SK-N-SH (cell line): ENCODE measurements around the gene WDR46. TPM values are rescaled to one million over a fixed set of nuclear protein-coding genes. Genes with fewer than 3 reads are reported as not detected.

Experiments
- CTCF ChIA-PET: fragments of 300-600, 350-600 bp; formaldehyde crosslinking; extraction: SDS; loops from one replicate; lab custom pipeline; 2021; lab: Yijun Ruan, JAX
- POLR2A ChIA-PET: fragments of 350-600 bp; sonication (Branson Sonifier 250); formaldehyde crosslinking; extraction: SDS; loops from one replicate; lab custom pipeline; 2020; ENCODE audit warnings: antibody characterized with exemption, inconsistent platforms; lab: Yijun Ruan, JAX
- DNase-seq: peaks from one replicate; pipeline ENCODE4 v3.0.0; 2012
- H2AFZ ChIP-seq: fragments of 200-600 bp; sonication (generic); 2 replicates; pipeline ENCODE4 v1.8.1; 2016; ENCODE audit warnings: antibody characterized with exemption, mild to moderate bottlenecking, low read depth
- H3F3A ChIP-seq: fragments of 200-600 bp; sonication (generic); replicated peaks from 2 replicates; pipeline ENCODE3; 2016; ENCODE audit warnings: antibody characterized with exemption, mild to moderate bottlenecking; ENCODE audit not compliant: insufficient read depth
- H3K27ac ChIP-seq, 2 experiments: fragments of 200-500 bp in 1 of 2; fragments of 200-600 bp in 1 of 2; sonication (Bioruptor generic) in 1 of 2; sonication (generic), shearing (Covaris generic) in 1 of 2; 2 replicates each; pipeline versions ENCODE4 v1.5.1 to v1.6.1; 2014 to 2016; ENCODE audit warnings: low read depth in 2 of 2, inconsistent platforms in 1 of 2, low read length in 1 of 2, mild to moderate bottlenecking in 1 of 2, mixed read lengths in 1 of 2
- H3K27me3 ChIP-seq: fragments of 200-600 bp; sonication (generic), shearing (Covaris generic); 2 replicates; pipeline ENCODE4 v1.6.1; 2016; ENCODE audit warnings: mixed run types; ENCODE audit not compliant: insufficient read depth
- H3K36me3 ChIP-seq, 2 experiments: fragments of 200-500 bp in 1 of 2; fragments of 200-600 bp in 1 of 2; sonication (Bioruptor generic) in 1 of 2; sonication (generic) in 1 of 2; replicated peaks in 1 of 2; 2 replicates each; pipeline versions ENCODE3 to v1.5.1; 2014 to 2016; ENCODE audit warnings: low read length in 1 of 2, mild to moderate bottlenecking in 1 of 2; ENCODE audit not compliant: insufficient read depth in 2 of 2, control insufficient read depth in 1 of 2
- H3K4me1 ChIP-seq, 2 experiments: fragments of 200-500 bp in 1 of 2; fragments of 200-600 bp in 1 of 2; sonication (Bioruptor generic) in 1 of 2; sonication (generic), shearing (Covaris generic) in 1 of 2; 2 replicates each; pipeline versions ENCODE4 v1.5.1 to v1.6.1; 2014 to 2016; ENCODE audit warnings: low read depth in 1 of 2, low read length in 1 of 2, mixed run types in 1 of 2; ENCODE audit not compliant: insufficient read depth in 2 of 2, control insufficient read depth in 1 of 2
- H3K4me2 ChIP-seq: fragments of 200-600 bp; sonication (generic), shearing (Covaris generic); 2 replicates; pipeline ENCODE4 v1.6.1; 2017; ENCODE audit warnings: mixed run types
- H3K4me3 ChIP-seq, 2 experiments: fragments of 200-500 bp in 1 of 2; fragments of 200-600 bp in 1 of 2; sonication (Bioruptor generic) in 1 of 2; sonication (generic), shearing (Covaris generic) in 1 of 2; 2 replicates each; pipeline versions ENCODE4 v1.5.1 to v1.8.1; 2014 to 2016; ENCODE audit warnings: low read depth in 2 of 2, inconsistent platforms in 1 of 2, low read length in 1 of 2, mild to moderate bottlenecking in 1 of 2, mixed read lengths in 1 of 2, moderate library complexity in 1 of 2
- H3K79me2 ChIP-seq: fragments of 200-600 bp; sonication (generic); 2 replicates; pipeline ENCODE4 v1.8.1; 2017; ENCODE audit warnings: mild to moderate bottlenecking; ENCODE audit not compliant: insufficient read depth
- H3K9ac ChIP-seq: fragments of 200-600 bp; sonication (generic); 2 replicates; pipeline ENCODE4 v1.6.1; 2017; ENCODE audit warnings: mixed run types
- H3K9me2 ChIP-seq: fragments of 200-600 bp; sonication (generic); 2 replicates; pipeline ENCODE4 v1.6.1; 2017; ENCODE audit warnings: mixed run types
- H3K9me3 ChIP-seq: fragments of 200-600 bp; sonication (generic); 2 replicates; pipeline ENCODE4 v1.6.1; 2017; ENCODE audit warnings: mixed run types, mild to moderate bottlenecking, moderate library complexity
- H4K20me1 ChIP-seq: fragments of 200-600 bp; sonication (generic); 2 replicates; pipeline ENCODE4 v1.6.1; 2017; ENCODE audit warnings: mild to moderate bottlenecking, mixed run types; ENCODE audit not compliant: insufficient read depth
- CHD2 ChIP-seq: fragments of 150-350 bp; IDR thresholded peaks from 2 replicates; pipeline ENCODE4 v1.6.1; 2018; ENCODE audit warnings: low read length; ENCODE audit not compliant: partially characterized antibody
- EP300 ChIP-seq, 2 experiments: IDR thresholded peaks; 2 replicates each; pipeline versions ENCODE4 v1.4.0 to v1.6.1; 2012; ENCODE audit warnings: borderline replicate concordance in 1 of 2, low read depth in 1 of 2, low read length in 1 of 2
- EZH2phosphoT487 ChIP-seq: fragments of 200-600 bp; sonication (generic); IDR thresholded peaks from 2 replicates; pipeline ENCODE4 v1.6.1; 2017; ENCODE audit warnings: low read depth, mixed run types, mild to moderate bottlenecking, antibody characterized with exemption, moderate library complexity, borderline replicate concordance
- FOSL2 ChIP-seq: IDR thresholded peaks from 2 replicates; pipeline ENCODE4 v1.4.0; 2012; ENCODE audit warnings: low read depth, mild to moderate bottlenecking, moderate library complexity, borderline replicate concordance
- FOXJ3 ChIP-seq: sonication (generic); formaldehyde crosslinking; IDR thresholded peaks from 2 replicates; pipeline ENCODE4 v1.5.1; 2020; ENCODE audit warnings: mild to moderate bottlenecking, missing genetic modification reagents
- GABPA ChIP-seq: IDR thresholded peaks from 2 replicates; pipeline ENCODE4 v1.4.0; 2012; ENCODE audit warnings: low read depth, mild to moderate bottlenecking
- GATA2 ChIP-seq: sonication (generic); formaldehyde crosslinking; IDR thresholded peaks from 2 replicates; pipeline ENCODE4 v1.5.0; 2020; ENCODE audit warnings: mild to moderate bottlenecking, missing genetic modification reagents
- MEF2A ChIP-seq: IDR thresholded peaks from 2 replicates; pipeline ENCODE4 v1.4.0; 2012; ENCODE audit warnings: low read depth, borderline replicate concordance
- MXI1 ChIP-seq: IDR thresholded peaks from 2 replicates; pipeline ENCODE4 v1.6.1; 2012; ENCODE audit warnings: mild to moderate bottlenecking, low read depth, low read length, improper control_type of control experiment
- NFIC ChIP-seq: IDR thresholded peaks from 2 replicates; pipeline ENCODE4 v1.4.0; 2012; ENCODE audit warnings: borderline replicate concordance
- NRF1 ChIP-seq: IDR thresholded peaks from 2 replicates; pipeline ENCODE4 v1.6.1; 2012; ENCODE audit warnings: low read depth, mild to moderate bottlenecking, low read length
- RAD21 ChIP-seq: IDR thresholded peaks from 2 replicates; pipeline ENCODE4 v1.6.1; 2012; ENCODE audit warnings: mild to moderate bottlenecking, low read length
- RCOR1 ChIP-seq: fragments of 150-350 bp; IDR thresholded peaks from 2 replicates; pipeline ENCODE4 v1.6.1; 2017; ENCODE audit warnings: antibody characterized with exemption, low read length
- RFX5 ChIP-seq: IDR thresholded peaks from 2 replicates; pipeline ENCODE4 v1.6.1; 2012; ENCODE audit warnings: mild to moderate bottlenecking, improper control_type of control experiment, low read length
- SIN3A ChIP-seq: IDR thresholded peaks from 2 replicates; pipeline ENCODE4 v1.6.1; 2012; ENCODE audit warnings: low read depth, mild to moderate bottlenecking, low read length, moderate library complexity, borderline replicate concordance
- SMC3 ChIP-seq: IDR thresholded peaks from 2 replicates; pipeline ENCODE4 v1.6.1; 2012; ENCODE audit warnings: low read depth, low read length, improper control_type of control experiment
- TAF1 ChIP-seq: IDR thresholded peaks from 2 replicates; pipeline ENCODE4 v1.6.1; 2012; ENCODE audit warnings: low read depth, mild to moderate bottlenecking, low read length, moderate library complexity, borderline replicate concordance
- TCF12 ChIP-seq: IDR thresholded peaks from 2 replicates; pipeline ENCODE4 v1.4.0; 2012
- TEAD4 ChIP-seq: IDR thresholded peaks from 2 replicates; pipeline ENCODE4 v1.4.0; 2012; ENCODE audit warnings: mild to moderate bottlenecking, borderline replicate concordance; ENCODE audit not compliant: insufficient read depth
- YY1 ChIP-seq: IDR thresholded peaks from 2 replicates; pipeline ENCODE4 v1.4.0; 2012; ENCODE audit warnings: low read depth, mild to moderate bottlenecking
- WGBS: methylation state at CpG from one replicate; pipeline ENCODE4 v1.1.6; 2017; ENCODE audit warnings: low lambda C conversion rate; 5-methylcytosine and 5-hydroxymethylcytosine counted together
- polyA plus RNA-seq, 3 experiments: library from polyadenylated mRNA; depleted of rRNA; stranded (reverse); fragments of >200 nt; gene quantifications; 2 replicates each; pipeline ENCODE4 v1.2.3, GENCODE V29; 2012
- TF ChIP-seq, protein P1 (sequence below): IDR thresholded peaks from 2 replicates; pipeline ENCODE4 v1.4.0; 2012; ENCODE audit warnings: low read depth
- TF ChIP-seq, protein P2 (sequence below): IDR thresholded peaks from 2 replicates; pipeline ENCODE4; 2012
- TF ChIP-seq, protein P3 (sequence below): fragments of 150-350 bp; IDR thresholded peaks from 2 replicates; pipeline ENCODE4 v1.6.1; 2017; ENCODE audit warnings: antibody characterized with exemption, low read length, low read depth, borderline replicate concordance
- TF ChIP-seq, protein P4 (sequence below): fragments of 150-350 bp; IDR thresholded peaks from 2 replicates; pipeline ENCODE4 v1.6.1; 2016; ENCODE audit warnings: mild to moderate bottlenecking, low read depth, low read length
- TF ChIP-seq, protein P5 (sequence below): IDR thresholded peaks from 2 replicates; pipeline ENCODE4 v1.4.0; 2012; ENCODE audit warnings: low read depth, borderline replicate concordance

The WDR46 gene
- polyA plus RNA-seq, 1 of the 3 experiments (the other 2 are of a cell fraction) = 153 TPM

GRCh38 chr6:33280539-33280938 lies 8.5 kb downstream of the WDR46 start:
- no peak for TF ChIP-seq MXI1
- peaks cover 18 to 58% of the 10 kb centered on the region in 2 experiments for H3K36me3 ChIP-seq
- H3K4me1 ChIP-seq = peaks cover 8 to 17% of the 10 kb centered on the region in 2 experiments; a peak in 3 of 4 replicates
- H3K27ac ChIP-seq = no peak overlapping the region
- H3K9me3 ChIP-seq = no peaks in the 10 kb centered on the region
- POLR2A ChIA-PET = interaction anchor here (1.0 to 2.1 kb wide), 3 partner anchors 9 to 19 kb away, joined by 3 to 7 read pairs (median 4); partner anchors contain the start of genes PFDN6, RPS18, VPS52 and WDR46
- H2AFZ ChIP-seq = no peak overlapping the region
- peaks cover 51% of the 10 kb centered on the region for H3F3A ChIP-seq
- CTCF ChIA-PET = interaction anchor here (0.8 to 4.9 kb wide), 2 partner anchors 9 to 19 kb away, joined by 4 to 49 read pairs; partner anchors contain the start of genes PFDN6 and WDR46
- H3K4me3 ChIP-seq = no peak overlapping the region
- H3K9ac ChIP-seq = no peak overlapping the region
- peaks cover 17% of the 10 kb centered on the region for H4K20me1 ChIP-seq
- no peaks in the 10 kb centered on the region for H3K27me3 ChIP-seq
- no peaks in the 10 kb centered on the region for H3K9me2 ChIP-seq
- 93% methylated on average over 3 of the region's 6 CpGs for WGBS
- no peak overlapping the region for H3K4me2 ChIP-seq
- H3K79me2 ChIP-seq = peaks cover 16% of the 10 kb centered on the region; the same call in 1 of the 2 replicates
- no peak for DNase-seq

DNA sequence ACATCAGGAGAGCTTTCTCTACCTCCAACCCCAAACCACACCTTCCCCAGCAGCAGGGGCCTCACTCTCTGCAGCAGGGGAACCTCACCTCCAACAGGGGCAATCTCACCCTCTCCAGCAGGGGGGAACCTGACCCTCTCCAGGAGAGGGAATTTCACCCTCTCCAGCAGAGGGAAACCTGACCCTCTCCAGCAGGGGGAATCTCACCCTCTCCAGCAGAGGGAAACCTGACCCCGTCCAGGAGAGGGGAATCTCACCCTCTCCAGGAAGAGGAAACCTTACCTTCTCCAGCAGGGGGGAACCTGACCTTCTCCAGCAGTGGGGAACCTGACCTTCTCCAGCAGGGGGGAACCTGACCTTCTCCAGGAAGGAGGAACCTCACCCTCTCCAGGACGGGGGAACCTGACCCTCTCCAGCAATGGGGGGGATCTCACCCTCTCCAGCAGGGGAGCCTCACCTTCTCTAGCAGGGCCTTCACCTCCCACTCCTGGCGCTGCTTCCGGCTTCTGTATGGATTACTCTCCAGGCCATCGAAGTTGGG lies 9.0 kb downstream of the WDR46 start:
- H3K9me2 ChIP-seq = no peaks in the 10 kb centered on the region
- H3K4me1 ChIP-seq = peaks cover 13 to 21% of the 10 kb centered on the region in 2 experiments; a peak in 3 of 4 replicates
- H3K27me3 ChIP-seq = no peaks in the 10 kb centered on the region
- peaks cover 22% of the 10 kb centered on the region for H4K20me1 ChIP-seq
- no peak overlapping the region for H3K4me2 ChIP-seq
- H3F3A ChIP-seq = peaks cover 54% of the 10 kb centered on the region
- no peak overlapping the region for H2AFZ ChIP-seq
- H3K9me3 ChIP-seq = no peaks in the 10 kb centered on the region
- ChIA-PET POLR2A (interaction anchor here (1.3 kb wide), 1 partner anchor 33 kb away, joined by 4 read pairs; no protein-coding TSS in a partner anchor), CTCF (interaction anchor here (0.9 to 4.9 kb wide), 3 partner anchors 10 to 127 kb away, joined by 3 to 49 read pairs (median 7); partner anchors contain the start of genes PFDN6 and WDR46)
- H3K9ac ChIP-seq = no peak overlapping the region
- H3K4me3 ChIP-seq = no peak overlapping the region
- WGBS = 100% methylated on average over 2 of the region's 5 CpGs
- peaks cover 21% of the 10 kb centered on the region for H3K79me2 ChIP-seq
- H3K36me3 ChIP-seq = peaks cover 23 to 58% of the 10 kb centered on the region in 2 experiments
- H3K27ac ChIP-seq = no peak overlapping the region
- DNase-seq = peak; percentile 58
- TF ChIP-seq NRF1 = no peak
- TF ChIP-seq GATA2 (CRISPR knock-in tag) = no peak
- TF ChIP-seq FOSL2 = no peak
- TF ChIP-seq, protein P1, sequence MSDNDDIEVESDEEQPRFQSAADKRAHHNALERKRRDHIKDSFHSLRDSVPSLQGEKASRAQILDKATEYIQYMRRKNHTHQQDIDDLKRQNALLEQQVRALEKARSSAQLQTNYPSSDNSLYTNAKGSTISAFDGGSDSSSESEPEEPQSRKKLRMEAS = no peak
- TF ChIP-seq, protein P2, sequence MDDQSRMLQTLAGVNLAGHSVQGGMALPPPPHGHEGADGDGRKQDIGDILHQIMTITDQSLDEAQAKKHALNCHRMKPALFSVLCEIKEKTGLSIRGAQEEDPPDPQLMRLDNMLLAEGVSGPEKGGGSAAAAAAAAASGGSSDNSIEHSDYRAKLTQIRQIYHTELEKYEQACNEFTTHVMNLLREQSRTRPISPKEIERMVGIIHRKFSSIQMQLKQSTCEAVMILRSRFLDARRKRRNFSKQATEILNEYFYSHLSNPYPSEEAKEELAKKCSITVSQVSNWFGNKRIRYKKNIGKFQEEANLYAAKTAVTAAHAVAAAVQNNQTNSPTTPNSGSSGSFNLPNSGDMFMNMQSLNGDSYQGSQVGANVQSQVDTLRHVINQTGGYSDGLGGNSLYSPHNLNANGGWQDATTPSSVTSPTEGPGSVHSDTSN = no peak
- TF ChIP-seq, protein P3, sequence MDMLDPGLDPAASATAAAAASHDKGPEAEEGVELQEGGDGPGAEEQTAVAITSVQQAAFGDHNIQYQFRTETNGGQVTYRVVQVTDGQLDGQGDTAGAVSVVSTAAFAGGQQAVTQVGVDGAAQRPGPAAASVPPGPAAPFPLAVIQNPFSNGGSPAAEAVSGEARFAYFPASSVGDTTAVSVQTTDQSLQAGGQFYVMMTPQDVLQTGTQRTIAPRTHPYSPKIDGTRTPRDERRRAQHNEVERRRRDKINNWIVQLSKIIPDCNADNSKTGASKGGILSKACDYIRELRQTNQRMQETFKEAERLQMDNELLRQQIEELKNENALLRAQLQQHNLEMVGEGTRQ = no peak
- no peak for TF ChIP-seq TAF1
- no peak for TF ChIP-seq GABPA
- TF ChIP-seq EP300 (IDR thresholded peaks at IDR 0.05; ENCODE audit: borderline replicate concordance in 1 of 2, low read depth in 1 of 2, low read length in 1 of 2) = no peak
- TF ChIP-seq TCF12 = no peak
- no peak for TF ChIP-seq YY1
- TF ChIP-seq CHD2 = no peak
- TF ChIP-seq RCOR1 = no peak
- TF ChIP-seq MEF2A = no peak
- TF ChIP-seq FOXJ3 (CRISPR knock-in tag) = no peak
- no peak for TF ChIP-seq NFIC
- peak; percentile 45 for TF ChIP-seq RAD21
- peak; percentile 36 for TF ChIP-seq SMC3
- TF ChIP-seq TEAD4 = no peak
- TF ChIP-seq, protein P4, sequence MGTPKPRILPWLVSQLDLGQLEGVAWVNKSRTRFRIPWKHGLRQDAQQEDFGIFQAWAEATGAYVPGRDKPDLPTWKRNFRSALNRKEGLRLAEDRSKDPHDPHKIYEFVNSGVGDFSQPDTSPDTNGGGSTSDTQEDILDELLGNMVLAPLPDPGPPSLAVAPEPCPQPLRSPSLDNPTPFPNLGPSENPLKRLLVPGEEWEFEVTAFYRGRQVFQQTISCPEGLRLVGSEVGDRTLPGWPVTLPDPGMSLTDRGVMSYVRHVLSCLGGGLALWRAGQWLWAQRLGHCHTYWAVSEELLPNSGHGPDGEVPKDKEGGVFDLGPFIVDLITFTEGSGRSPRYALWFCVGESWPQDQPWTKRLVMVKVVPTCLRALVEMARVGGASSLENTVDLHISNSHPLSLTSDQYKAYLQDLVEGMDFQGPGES = no peak
- TF ChIP-seq RFX5 = no peak
- TF ChIP-seq, protein P5, sequence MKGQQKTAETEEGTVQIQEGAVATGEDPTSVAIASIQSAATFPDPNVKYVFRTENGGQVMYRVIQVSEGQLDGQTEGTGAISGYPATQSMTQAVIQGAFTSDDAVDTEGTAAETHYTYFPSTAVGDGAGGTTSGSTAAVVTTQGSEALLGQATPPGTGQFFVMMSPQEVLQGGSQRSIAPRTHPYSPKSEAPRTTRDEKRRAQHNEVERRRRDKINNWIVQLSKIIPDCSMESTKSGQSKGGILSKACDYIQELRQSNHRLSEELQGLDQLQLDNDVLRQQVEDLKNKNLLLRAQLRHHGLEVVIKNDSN = no peak
- peak; percentile 51; the same call in 1 of the 2 replicates for TF ChIP-seq SIN3A
- TF ChIP-seq EZH2phosphoT487 = no peak
